NCI-H345 treated with DMSO at 0.1 percent for 48 hours (cell line): ENCODE data around the gene LRP4.
"Not testable (repeated sequence)": the region's sequence is repeated elsewhere in the genome, so short reads cannot be mapped to it uniquely, and the experiment has no call there.

ENCODE experiments used
- DNase-seq: peaks from one replicate; lab custom pipeline; 2025; ENCODE audit not compliant: unreplicated experiment; lab: John Stamatoyannopoulos, UW

The LRP4 gene

GRCh38 chr11:46928701-46929100 lies 10.4 kb upstream of the LRP4 start:
- not testable (repeated sequence) for DNase-seq

- DNase-seq = not testable (repeated sequence)
These were observed 9.6 kb upstream of the LRP4 start for GRCh38 chr11:46927928-46928327.

GRCh38 chr11:46920755-46921154 lies 2.4 kb upstream of the LRP4 start:
- no peak for DNase-seq

GRCh38 chr11:46918788-46919513 lies 601 bp upstream of the LRP4 start:
- DNase-seq = no peak

- DNase-seq = no peak
These were observed 628 bp downstream of the LRP4 start for GRCh38 chr11:46917762-46918082.

- no peak for DNase-seq
These were observed 1.1 kb downstream of the LRP4 start for GRCh38 chr11:46917109-46917761.

GRCh38 chr11:46916286-46917108 lies 1.9 kb downstream of the LRP4 start:
- DNase-seq = no peak

- DNase-seq = no peak
These were observed 3.4 kb downstream of the LRP4 start for GRCh38 chr11:46914910-46915309.

- DNase-seq = no peak
These were observed 4.0 kb downstream of the LRP4 start for GRCh38 chr11:46914363-46914762.

- DNase-seq = no peak
These were observed 4.9 kb downstream of the LRP4 start for GRCh38 chr11:46913484-46913883.

- DNase-seq = peak; percentile 75
These were observed 5.7 kb downstream of the LRP4 start for GRCh38 chr11:46912526-46913150.

GRCh38 chr11:46907606-46908005 lies 10.7 kb downstream of the LRP4 start:
- DNase-seq = no peak

- no peak for DNase-seq
These were observed 11.7 kb downstream of the LRP4 start for GRCh38 chr11:46906609-46907041.

- no peak for DNase-seq
These were observed 12.5 kb downstream of the LRP4 start for GRCh38 chr11:46905806-46906205.

GRCh38 chr11:46903846-46904245 lies 14.5 kb downstream of the LRP4 start:
- DNase-seq = peak; percentile 55

GRCh38 chr11:46902694-46903093 lies 15.7 kb downstream of the LRP4 start:
- DNase-seq = no peak

- no peak for DNase-seq
These were observed 17.2 kb downstream of the LRP4 start for GRCh38 chr11:46901156-46901555.

- no peak for DNase-seq
These were observed 18.1 kb downstream of the LRP4 start for GRCh38 chr11:46900091-46900746.

GRCh38 chr11:46899501-46900025 lies 18.8 kb downstream of the LRP4 start:
- no peak for DNase-seq

- DNase-seq = no peak
These were observed 19.8 kb downstream of the LRP4 start for GRCh38 chr11:46898396-46899095.
